ENCODE data around the gene MT1HL1.

MT1HL1 gene

GRCh38 chr1:237004116-237004515 lies at the start of gene MT1HL1:
Gene MT1HL1 (minus strand): TSS chr1:237004441. CDS start chr1:237004372, 69 bp downstream.
- no peak for DNase-seq

DNA sequence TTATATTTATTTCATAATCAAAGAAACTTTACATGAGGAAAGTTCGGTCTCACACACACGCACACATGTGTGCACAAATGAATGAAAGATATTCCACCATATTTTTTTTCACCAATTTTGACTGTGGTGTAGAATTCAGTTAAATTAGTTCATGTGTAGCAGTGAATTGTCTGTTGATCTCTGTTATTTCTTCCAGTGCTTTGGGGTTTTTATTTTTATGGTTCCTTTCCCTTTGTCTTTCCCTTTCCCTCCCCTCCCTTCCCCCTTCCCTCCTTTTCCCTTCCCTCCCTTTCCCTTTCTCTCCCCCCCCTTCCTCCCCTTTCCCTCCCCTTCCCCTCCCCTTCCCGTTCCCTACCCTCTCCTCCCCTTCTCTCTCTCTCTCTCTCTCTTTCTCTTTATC lies 46.7 kb upstream of the MT1HL1 start:
- no peak for DNase-seq

DNA sequence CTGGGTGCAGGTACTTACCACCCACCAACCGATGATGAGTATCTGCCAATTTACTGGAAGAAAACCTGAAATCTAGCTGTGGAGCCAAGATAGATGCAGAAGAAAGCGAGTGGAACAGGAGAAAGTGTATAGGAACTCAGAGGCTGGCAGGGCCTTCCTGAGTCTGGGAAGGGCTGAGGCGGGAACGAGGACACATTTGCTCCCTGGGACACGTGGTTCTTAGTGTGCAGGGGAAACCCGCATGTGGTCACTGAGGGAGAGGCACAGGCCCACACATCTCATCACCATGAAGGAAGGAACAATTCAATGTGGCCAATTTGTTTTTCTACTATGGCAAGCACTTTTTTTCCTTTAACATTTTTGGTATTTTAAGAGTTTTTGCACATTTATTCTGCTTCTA lies 45.9 kb upstream of the MT1HL1 start:
- no peak for DNase-seq

DNA sequence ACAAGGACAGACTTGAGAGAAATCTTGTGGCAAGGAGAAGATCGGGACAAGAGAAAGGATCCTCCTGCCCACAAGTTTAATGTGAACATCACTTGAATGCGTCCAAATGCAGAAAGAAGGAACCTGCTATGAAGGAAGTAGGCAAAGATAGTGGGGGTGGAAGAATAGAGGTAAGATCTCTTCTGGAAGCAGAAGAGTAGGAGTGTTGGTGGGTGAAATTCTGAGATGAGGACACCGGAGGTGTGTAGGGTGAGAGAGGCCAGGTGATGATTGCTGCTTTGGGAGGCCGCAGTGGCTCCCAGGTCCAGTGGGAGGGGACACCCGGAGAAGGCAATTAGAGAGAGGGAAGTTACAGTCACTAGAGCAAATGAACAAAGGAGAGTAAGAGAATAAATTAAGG lies 44.6 kb upstream of the MT1HL1 start:
- DNase-seq, result no peak

- DNase-seq, result no peak
These were observed 41.2 kb upstream of the MT1HL1 start for GRCh38 chr1:237045278-237046016.

GRCh38 chr1:237043846-237044636 lies 39.8 kb upstream of the MT1HL1 start:
- no peak for DNase-seq

DNA sequence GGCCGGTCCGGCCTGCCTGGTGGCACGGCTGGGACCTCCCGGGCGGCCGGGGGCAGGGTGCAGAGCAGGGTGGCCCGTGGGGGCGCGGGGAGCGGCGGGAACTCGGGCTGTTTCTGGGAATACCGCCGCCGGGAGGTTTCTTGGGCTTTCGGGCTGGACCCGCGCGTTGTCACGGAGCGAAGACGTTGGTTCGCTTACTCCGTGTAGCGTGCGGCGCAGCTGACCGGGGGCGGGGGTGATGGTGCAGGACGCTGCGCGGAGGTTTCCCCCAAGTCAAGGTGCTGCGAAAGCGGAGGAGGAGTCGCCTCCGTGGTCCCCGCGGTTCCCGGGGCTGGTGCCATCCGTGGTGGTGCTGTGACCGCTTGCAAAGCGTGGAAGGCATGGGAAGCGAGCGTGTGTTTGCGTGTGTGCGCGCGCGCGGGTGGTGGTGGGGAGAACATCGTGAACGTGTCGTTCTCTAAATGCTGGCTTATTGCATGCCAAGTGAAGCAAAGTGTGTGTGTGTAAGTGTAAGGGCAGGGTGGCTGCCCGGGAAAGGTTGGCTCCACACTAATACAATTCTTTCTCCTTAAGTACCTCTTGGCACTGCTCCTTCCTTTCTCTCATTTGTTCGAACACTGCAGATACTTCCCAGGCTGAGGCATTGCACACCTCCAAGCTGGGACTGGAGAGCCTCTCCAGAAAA lies 38.8 kb upstream of the MT1HL1 start:
- DNase-seq, result no peak

DNA sequence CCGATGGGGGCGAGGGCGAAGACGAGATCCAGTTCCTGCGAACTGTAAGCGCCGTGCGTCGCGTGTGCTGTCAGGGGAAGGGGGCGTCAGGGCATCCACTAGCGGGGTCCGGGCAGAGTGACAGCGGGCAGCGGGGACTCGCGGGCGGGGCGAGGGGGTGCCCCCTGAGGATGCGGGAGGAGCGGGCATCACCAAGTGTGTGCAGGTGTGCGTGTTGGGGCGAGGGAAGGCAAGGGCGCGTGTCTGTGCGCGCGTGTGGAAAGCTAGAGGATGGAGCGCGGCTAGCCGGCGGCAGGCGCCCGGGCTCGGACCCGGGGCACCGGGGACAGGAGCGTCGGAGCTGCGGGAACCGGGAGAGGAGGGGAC lies 38.3 kb upstream of the MT1HL1 start:
- no peak for DNase-seq

GRCh38 chr1:237041795-237042525 lies 37.7 kb upstream of the MT1HL1 start, which contains the start of gene RYR2:
Gene RYR2 (plus strand): TSS chr1:237042184. CDS start chr1:237042522, 338 bp downstream.
- DNase-seq, result peak; percentile 32

DNA sequence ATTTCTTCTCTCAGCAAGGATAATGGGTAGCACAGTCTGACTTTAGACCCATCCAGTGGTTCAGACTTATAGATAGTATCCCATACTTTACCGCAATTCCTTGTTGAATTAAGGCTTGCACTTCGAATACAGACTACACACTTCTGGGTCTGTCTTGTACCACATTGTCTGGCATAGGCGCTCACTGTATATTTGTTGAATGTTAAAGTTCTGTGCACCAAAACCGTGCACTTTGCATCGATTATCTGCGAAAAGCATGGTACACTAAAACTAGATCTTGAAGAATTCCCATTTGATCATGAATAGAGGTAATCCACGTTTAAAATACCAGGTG lies 37.2 kb upstream of the MT1HL1 start:
- no peak for DNase-seq

- DNase-seq, result no peak
These were observed 36.6 kb upstream of the MT1HL1 start for GRCh38 chr1:237040823-237041222.

DNA sequence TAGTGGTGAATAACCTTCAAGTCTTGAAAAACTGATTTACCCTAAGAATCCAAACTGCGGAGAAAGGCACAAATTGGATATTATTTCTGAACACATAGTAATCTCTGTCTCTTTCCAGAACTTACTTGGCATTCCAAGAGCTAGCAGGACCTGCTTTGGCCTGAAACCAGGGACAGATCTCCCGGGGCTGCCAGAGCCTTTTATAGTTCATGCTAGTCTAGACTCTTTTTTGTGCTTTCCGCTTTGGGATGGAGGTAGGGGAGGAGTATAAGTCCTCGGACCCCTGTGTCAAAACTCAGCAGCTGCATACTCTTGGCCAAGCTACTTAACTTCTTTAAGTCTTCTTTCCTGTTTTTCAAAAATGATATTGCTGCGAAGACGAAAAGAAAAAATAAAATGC lies 34.0 kb upstream of the MT1HL1 start:
- no peak for DNase-seq

- no peak for DNase-seq
These were observed 31.5 kb upstream of the MT1HL1 start for GRCh38 chr1:237035759-237036158.

DNA sequence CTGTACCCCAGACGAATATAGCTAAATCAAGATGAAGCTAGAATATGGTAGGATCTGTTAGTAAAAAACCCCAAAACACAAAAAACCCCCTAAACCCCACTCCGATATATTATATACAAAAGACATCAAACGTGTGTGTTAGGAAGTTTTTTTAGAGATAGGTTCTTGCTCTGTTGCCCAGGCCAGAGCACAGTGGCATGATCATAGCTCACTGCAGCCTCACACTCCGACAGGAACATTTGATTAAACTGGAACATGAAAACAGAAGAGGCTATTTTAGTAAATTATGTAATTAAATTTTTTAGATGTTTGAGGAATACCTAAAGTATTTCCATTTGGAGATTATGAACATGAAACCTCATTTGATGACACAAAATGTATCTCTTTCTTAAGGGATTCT lies 29.6 kb upstream of the MT1HL1 start:
- DNase-seq, result no peak

- no peak for DNase-seq
These were observed 28.8 kb upstream of the MT1HL1 start for GRCh38 chr1:237033061-237033460.

DNA sequence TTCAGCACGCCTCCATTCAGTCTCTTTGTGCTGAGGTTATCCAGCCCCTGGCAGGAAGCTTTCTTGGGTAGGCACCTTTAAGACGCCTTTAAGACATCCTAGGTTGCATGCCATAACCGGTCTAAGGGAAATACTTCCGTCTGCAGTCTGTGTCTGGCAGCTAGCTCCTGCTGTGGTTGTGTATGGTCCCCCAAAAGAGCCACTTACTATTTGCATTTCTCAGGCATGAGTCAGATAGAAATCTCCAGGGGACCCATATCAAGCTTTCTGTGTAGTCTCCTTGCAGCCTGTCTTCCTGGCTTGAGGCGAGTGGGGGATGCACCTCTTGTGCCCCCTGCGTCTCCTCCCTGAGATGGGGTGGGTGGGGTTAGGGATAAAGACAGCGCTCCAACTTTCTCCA lies 27.8 kb upstream of the MT1HL1 start:
- DNase-seq, result no peak

GRCh38 chr1:237031480-237031879 lies 27.2 kb upstream of the MT1HL1 start:
- DNase-seq, result no peak

DNA sequence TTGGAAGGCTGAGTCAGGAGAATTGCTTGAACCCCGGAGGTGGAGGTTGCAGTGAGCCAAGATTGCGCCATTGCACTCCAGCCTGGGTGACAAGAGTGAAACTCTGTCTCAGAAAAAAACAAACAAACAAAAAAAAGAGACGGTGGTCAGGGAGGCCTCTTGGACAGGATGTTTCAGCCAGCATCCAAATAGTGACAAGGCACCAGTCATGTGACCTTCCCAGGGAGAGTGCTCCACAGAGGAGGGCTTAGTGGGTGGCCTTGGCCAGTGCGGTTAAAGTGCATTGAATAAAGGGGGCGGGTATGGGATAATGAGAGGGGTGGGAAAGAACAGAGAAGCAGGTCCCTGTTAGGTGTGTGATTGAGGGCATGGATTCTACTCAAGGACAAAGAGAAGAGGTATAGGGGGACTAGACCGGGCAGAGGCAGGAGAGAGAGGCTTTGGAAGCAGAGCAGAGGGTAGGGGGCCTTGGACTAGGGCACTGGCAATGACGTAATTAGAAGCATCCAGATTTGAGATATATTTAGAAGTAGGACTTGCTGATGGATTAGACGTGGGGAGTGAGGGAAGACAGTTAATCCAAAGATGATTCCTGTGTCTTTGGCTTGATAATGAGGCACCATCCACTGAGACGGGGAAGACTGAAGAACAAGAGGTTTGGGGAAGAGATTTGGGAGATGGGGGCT lies 25.8 kb upstream of the MT1HL1 start:
- no peak for DNase-seq

DNA sequence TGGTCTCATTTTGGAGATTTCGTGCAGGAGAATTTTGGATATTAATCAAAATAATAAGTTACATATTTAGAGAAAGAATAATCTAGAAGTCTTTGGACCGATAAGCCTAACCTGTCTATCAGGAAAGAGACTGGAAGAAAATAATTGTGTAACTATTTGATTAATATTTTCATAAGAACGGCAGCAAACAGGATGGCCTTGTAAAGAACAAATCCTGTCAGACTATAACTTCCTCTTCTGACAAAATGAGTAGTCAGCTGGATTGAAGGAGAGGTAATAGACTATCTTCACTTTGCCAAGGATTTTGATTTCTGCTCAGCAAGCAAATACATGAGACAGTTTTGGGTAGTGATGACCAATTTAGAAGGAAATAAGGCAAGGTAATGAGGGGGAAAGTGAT lies 25.0 kb upstream of the MT1HL1 start:
- no peak for DNase-seq

- DNase-seq, result no peak
These were observed 21.3 kb upstream of the MT1HL1 start for GRCh38 chr1:237025358-237026074.

DNA sequence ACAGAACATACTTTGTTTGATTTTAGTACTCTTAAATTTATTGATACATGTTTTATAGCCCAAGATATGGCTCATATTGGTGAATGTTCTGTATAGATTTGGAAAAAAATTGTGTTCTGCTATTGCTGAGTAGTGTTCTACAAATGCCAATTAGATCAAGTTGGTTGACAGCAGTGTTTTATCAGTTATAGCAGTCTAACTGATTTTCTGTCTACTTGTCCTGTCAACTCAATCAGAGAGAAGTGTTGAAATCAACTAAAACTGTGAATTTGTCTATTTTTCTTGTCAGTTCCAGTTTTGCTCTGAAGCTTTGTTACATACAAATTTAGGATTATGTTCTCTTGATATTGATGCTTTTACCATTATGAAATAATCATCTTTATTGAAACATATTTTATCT lies 14.7 kb upstream of the MT1HL1 start:
- no peak for DNase-seq

- DNase-seq, result no peak
These were observed 12.4 kb upstream of the MT1HL1 start for GRCh38 chr1:237016626-237017025.
